WTC11 (cell line): Measurements from ENCODE around the gene OPCML.

ENCODE experiments used
- NR2C2 ChIP-seq: sonication (generic); formaldehyde crosslinking; IDR thresholded peaks from 2 replicates; pipeline ENCODE4 v1.8.0; 2022; ENCODE audit warnings: mild to moderate bottlenecking, missing genetic modification reagents
- RELA ChIP-seq: sonication (generic); formaldehyde crosslinking; IDR thresholded peaks from 2 replicates; pipeline ENCODE4 v1.8.1; 2022; ENCODE audit warnings: missing genetic modification reagents, mild to moderate bottlenecking, borderline replicate concordance
- ZNF232 ChIP-seq: sonication (generic); formaldehyde crosslinking; IDR thresholded peaks from 2 replicates; pipeline ENCODE4 v1.8.0; 2022; ENCODE audit warnings: mild to moderate bottlenecking, missing genetic modification reagents
- ZNF671 ChIP-seq: fragments of 250-450 bp; sonication (Bioruptor Pico); IDR thresholded peaks from 2 replicates; pipeline ENCODE4 v1.8.0; 2021; ENCODE audit warnings: mild to moderate bottlenecking
- TF ChIP-seq, protein P1 (sequence below): fragments of 200-600 bp; IDR thresholded peaks from 2 replicates; pipeline ENCODE4 v1.8.0; 2022; ENCODE audit warnings: antibody characterized with exemption
- TF ChIP-seq, protein P2 (sequence below): sonication (generic); formaldehyde crosslinking; IDR thresholded peaks from 2 replicates; pipeline ENCODE4 v1.8.0; 2022; ENCODE audit warnings: mild to moderate bottlenecking, missing genetic modification reagents
- TF ChIP-seq, protein P3 (sequence below): sonication (generic); formaldehyde crosslinking; IDR thresholded peaks from 2 replicates; pipeline ENCODE4 v1.8.1; 2022; ENCODE audit warnings: low read depth, missing genetic modification reagents, borderline replicate concordance

- TF ChIP-seq, protein P1, sequence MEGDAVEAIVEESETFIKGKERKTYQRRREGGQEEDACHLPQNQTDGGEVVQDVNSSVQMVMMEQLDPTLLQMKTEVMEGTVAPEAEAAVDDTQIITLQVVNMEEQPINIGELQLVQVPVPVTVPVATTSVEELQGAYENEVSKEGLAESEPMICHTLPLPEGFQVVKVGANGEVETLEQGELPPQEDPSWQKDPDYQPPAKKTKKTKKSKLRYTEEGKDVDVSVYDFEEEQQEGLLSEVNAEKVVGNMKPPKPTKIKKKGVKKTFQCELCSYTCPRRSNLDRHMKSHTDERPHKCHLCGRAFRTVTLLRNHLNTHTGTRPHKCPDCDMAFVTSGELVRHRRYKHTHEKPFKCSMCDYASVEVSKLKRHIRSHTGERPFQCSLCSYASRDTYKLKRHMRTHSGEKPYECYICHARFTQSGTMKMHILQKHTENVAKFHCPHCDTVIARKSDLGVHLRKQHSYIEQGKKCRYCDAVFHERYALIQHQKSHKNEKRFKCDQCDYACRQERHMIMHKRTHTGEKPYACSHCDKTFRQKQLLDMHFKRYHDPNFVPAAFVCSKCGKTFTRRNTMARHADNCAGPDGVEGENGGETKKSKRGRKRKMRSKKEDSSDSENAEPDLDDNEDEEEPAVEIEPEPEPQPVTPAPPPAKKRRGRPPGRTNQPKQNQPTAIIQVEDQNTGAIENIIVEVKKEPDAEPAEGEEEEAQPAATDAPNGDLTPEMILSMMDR: no peak
- TF ChIP-seq, protein P2, sequence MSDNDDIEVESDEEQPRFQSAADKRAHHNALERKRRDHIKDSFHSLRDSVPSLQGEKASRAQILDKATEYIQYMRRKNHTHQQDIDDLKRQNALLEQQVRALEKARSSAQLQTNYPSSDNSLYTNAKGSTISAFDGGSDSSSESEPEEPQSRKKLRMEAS (CRISPR knock-in tag): no peak
- TF ChIP-seq NR2C2 (CRISPR knock-in tag) (no peak), ZNF671 (no peak), RELA (CRISPR knock-in tag) (no peak), ZNF232 (CRISPR knock-in tag) (no peak)
- TF ChIP-seq, protein P3, sequence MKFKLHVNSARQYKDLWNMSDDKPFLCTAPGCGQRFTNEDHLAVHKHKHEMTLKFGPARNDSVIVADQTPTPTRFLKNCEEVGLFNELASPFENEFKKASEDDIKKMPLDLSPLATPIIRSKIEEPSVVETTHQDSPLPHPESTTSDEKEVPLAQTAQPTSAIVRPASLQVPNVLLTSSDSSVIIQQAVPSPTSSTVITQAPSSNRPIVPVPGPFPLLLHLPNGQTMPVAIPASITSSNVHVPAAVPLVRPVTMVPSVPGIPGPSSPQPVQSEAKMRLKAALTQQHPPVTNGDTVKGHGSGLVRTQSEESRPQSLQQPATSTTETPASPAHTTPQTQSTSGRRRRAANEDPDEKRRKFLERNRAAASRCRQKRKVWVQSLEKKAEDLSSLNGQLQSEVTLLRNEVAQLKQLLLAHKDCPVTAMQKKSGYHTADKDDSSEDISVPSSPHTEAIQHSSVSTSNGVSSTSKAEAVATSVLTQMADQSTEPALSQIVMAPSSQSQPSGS (CRISPR knock-in tag): no peak
Measured at GRCh38 chr11:133047771-133048115, 484.6 kb downstream of the OPCML start.
